Transverse colon (tissue), 4 donors: Measurements from ENCODE around the gene PPP4R2. TPM values are rescaled to one million over a fixed set of nuclear protein-coding genes. Genes with fewer than 3 reads are reported as not detected.

Source experiments
- DNase-seq: peaks from one replicate; pipeline ENCODE4 v3.0.0-alpha.2; 2019
- H3K27ac ChIP-seq, 4 donors: fragments of 200-600 bp; sonication (generic); 2 replicates each; pipeline ENCODE4 v1.5.1; 2016 to 2018; ENCODE audit warnings: inconsistent platforms in 4 of 4
- H3K27me3 ChIP-seq: fragments of 200-600 bp; sonication (generic); 2 replicates; pipeline ENCODE4 v1.5.1; 2017; ENCODE audit warnings: inconsistent platforms
- H3K36me3 ChIP-seq, 4 donors: fragments of 200-600 bp; sonication (generic); 2 replicates each; pipeline ENCODE4 v1.5.1; 2017 to 2019; ENCODE audit warnings: inconsistent platforms in 4 of 4
- H3K4me1 ChIP-seq, 4 donors: fragments of 200-600 bp; sonication (generic); 2 replicates each; pipeline ENCODE4 v1.5.1; 2017 to 2020; ENCODE audit warnings: inconsistent platforms in 4 of 4
- H3K4me3 ChIP-seq, 4 donors: fragments of 200-600 bp; sonication (generic); 1 replicate in 1 of 4; 2 replicates in 3 of 4; pipeline versions ENCODE4 v1.5.1 to v1.6.1; 2017 to 2019; ENCODE audit warnings: inconsistent platforms in 4 of 4
- H3K9me3 ChIP-seq, 2 donors: fragments of 200-600 bp; sonication (generic); 2 replicates each; pipeline ENCODE4 v1.5.1; 2017 to 2019; ENCODE audit warnings: inconsistent platforms in 2 of 2
- EP300 ChIP-seq: sonication (generic); formaldehyde crosslinking; IDR thresholded peaks from one replicate; pipeline ENCODE4 v1.6.1; 2017; ENCODE audit warnings: antibody characterized with exemption, low read depth
- POLR2A ChIP-seq: fragments of 450-650 bp; IDR thresholded peaks from one replicate; pipeline ENCODE4 v1.6.1; 2016; ENCODE audit warnings: antibody characterized with exemption, mild to moderate bottlenecking, moderate library complexity
- POLR2AphosphoS5 ChIP-seq, 3 donors: sonication (generic); formaldehyde crosslinking; IDR thresholded peaks; one replicate each; pipeline ENCODE4 v1.6.1; 2016; ENCODE audit warnings: antibody characterized with exemption in 3 of 3
- WGBS, 2 donors: methylation state at CpG; one replicate each; pipeline ENCODE4 v1.1.5; 2018; ENCODE audit warnings: low coverage in 1 of 2; 5-methylcytosine and 5-hydroxymethylcytosine counted together
- in situ Hi-C, 4 donors: fragments of 200-750 bp; cut with MboI; loops; one replicate each; pipeline versions ENCODE4 v1.15.0 to v1.15.1; 2017; ENCODE audit warnings: low sequenced_read_pairs in 3 of 4, low pct_ligation_motif_present in 1 of 4, low pct_unique_long_range_greater_than_20kb in 1 of 4
- intact Hi-C: fragments of 100-400 bp; cut with DNase I; formaldehyde crosslinking; loops from one replicate; pipeline ENCODE4 v1.15.1; 2023; ENCODE audit warnings: low total_unique reads
- total RNA-seq, 4 donors: library from RNA; depleted of rRNA; stranded (reverse); fragments of >200 nt; gene quantifications; one replicate each; pipeline ENCODE4 v1.1.0, GENCODE V29; 2016
- TF ChIP-seq, protein P1 (sequence below), 5 experiments: fragments of 200-600 bp in 3 of 5; fragments of 450-650 bp in 2 of 5; sonication (generic) in 3 of 5; IDR thresholded peaks; 1 replicate in 2 of 5; 2 replicates in 3 of 5; pipeline ENCODE4 v1.5.1; 2016 to 2017; ENCODE audit warnings: antibody characterized with exemption in 5 of 5, inconsistent platforms in 3 of 5, mild to moderate bottlenecking in 2 of 5, moderate library complexity in 1 of 5

Gene PPP4R2
- total RNA-seq, 4 donors from 2014 or later: 14.5 to 55.6 (median 36.9) TPM

DNA sequence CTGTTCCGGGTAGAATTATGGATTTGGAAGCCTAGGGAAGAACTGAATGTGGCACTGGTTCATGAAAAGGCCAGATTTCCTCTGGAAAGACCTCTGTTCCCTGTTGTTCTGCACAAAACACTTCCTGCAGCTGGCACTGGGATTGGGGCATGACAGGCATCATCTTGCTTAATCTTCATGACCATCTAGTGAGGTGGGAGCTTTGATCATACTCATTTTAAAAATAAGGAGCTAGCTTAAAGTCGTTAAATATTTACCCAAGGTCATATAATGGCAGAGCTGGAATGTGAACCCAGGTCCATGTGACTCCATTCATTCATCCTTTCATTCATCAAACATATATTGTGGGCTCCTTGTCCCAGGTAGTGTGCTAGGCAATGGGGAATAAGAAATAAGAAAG, 105.3 kb downstream of the PPP4R2 start:
- H3K4me1 ChIP-seq: peaks cover 0 to 4% (median 2%) of the 10 kb centered on the region in 4 donors
- in situ Hi-C loops (loop anchor here (5.0 to 25.0 kb wide), 7 partner anchors 110 to 760 kb away; no protein-coding TSS in a partner anchor), intact Hi-C loops (loop anchor here (2.0 to 5.0 kb wide), 2 partner anchors 401 to 745 kb away; no protein-coding TSS in a partner anchor)
- no peaks in the 10 kb centered on the region for H3K27me3 ChIP-seq
- TF ChIP-seq, protein P1, sequence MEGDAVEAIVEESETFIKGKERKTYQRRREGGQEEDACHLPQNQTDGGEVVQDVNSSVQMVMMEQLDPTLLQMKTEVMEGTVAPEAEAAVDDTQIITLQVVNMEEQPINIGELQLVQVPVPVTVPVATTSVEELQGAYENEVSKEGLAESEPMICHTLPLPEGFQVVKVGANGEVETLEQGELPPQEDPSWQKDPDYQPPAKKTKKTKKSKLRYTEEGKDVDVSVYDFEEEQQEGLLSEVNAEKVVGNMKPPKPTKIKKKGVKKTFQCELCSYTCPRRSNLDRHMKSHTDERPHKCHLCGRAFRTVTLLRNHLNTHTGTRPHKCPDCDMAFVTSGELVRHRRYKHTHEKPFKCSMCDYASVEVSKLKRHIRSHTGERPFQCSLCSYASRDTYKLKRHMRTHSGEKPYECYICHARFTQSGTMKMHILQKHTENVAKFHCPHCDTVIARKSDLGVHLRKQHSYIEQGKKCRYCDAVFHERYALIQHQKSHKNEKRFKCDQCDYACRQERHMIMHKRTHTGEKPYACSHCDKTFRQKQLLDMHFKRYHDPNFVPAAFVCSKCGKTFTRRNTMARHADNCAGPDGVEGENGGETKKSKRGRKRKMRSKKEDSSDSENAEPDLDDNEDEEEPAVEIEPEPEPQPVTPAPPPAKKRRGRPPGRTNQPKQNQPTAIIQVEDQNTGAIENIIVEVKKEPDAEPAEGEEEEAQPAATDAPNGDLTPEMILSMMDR (IDR thresholded peaks at IDR 0.05): no peak
- TF ChIP-seq POLR2AphosphoS5 (IDR thresholded peaks at IDR 0.05): no peak
- no peak for TF ChIP-seq POLR2A
- TF ChIP-seq EP300: no peak
- H3K4me3 ChIP-seq: no peak overlapping the region
- no peak overlapping the region for H3K27ac ChIP-seq
- no peak for DNase-seq
- H3K36me3 ChIP-seq: no peaks in the 10 kb centered on the region
- no peaks in the 10 kb centered on the region for H3K9me3 ChIP-seq
- 41% methylated on average over 2 of the region's 2 CpGs; no CpG with 5 or more reads in 1 of the 2 donors for WGBS, 2 donors

DNA sequence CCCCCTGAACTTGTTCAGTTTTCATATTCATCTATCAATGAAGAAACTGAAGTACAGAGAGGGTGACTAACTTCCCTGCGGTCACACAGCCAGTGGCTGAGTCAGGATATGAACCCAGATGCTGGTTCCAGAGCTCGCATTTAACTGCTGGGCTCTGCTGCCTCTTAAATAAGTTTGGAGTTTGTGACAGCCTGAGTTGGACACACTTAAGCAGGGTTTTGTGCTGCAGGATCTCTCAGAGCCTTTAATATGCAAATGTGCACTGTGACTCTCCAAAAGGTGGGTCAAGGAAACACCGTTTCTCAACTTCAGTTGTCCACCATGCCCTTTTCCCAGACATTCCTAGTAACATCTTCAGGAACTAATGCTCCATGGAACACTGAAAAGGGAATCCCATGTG, 110.6 kb downstream of the PPP4R2 start:
- Histone ChIP-seq H3K36me3 (no peaks in the 10 kb centered on the region), H3K27me3 (no peaks in the 10 kb centered on the region), H3K4me1 (no peaks in the 10 kb centered on the region), H3K4me3 (no peak overlapping the region), H3K9me3 (no peaks in the 10 kb centered on the region), H3K27ac (no peak overlapping the region)
- WGBS, 2 donors: 60 to 83% methylated on average over 1 to 3 of the region's 3 CpGs
- intact Hi-C loops: no loop called here
- DNase-seq: no peak
- in situ Hi-C loops: loop anchor here (10.0 to 25.0 kb wide), 5 partner anchors 105 to 755 kb away; no protein-coding TSS in a partner anchor
- TF ChIP-seq, protein P1 (IDR thresholded peaks at IDR 0.05): no peak
- TF ChIP-seq POLR2A (no peak), POLR2AphosphoS5 (IDR thresholded peaks at IDR 0.05) (no peak), EP300 (no peak)

DNA sequence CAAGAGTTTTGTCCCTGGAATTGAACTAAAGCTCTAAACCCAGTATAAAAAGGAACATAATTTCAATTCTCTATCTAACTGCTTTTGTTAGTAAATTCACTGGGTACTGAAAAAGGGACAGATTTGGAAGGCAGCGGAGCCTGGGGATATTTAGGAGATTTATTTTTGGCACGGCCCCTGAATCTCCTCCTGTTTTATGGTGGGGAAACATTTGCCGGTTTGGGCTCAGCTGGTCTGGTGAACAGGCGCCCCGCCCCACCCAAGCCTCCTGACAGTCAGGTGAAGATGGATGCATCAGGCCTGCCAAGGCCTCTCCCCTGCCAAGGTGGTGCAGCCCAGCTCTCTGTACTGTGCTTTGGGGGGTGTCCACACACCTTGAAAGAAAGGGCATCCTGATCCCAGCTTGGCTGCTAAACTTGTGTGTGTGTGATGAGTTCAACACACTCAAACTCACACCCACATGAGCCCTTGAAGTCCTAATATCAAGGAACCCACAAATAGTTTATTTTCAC, 111.1 kb downstream of the PPP4R2 start:
- Histone ChIP-seq H3K27ac (no peak overlapping the region), H3K4me1 (no peaks in the 10 kb centered on the region), H3K27me3 (no peaks in the 10 kb centered on the region), H3K9me3 (no peaks in the 10 kb centered on the region), H3K4me3 (no peak overlapping the region), H3K36me3 (no peaks in the 10 kb centered on the region)
- intact Hi-C loops: no loop called here
- TF ChIP-seq EP300 (no peak), POLR2A (no peak), POLR2AphosphoS5 (IDR thresholded peaks at IDR 0.05) (no peak)
- TF ChIP-seq, protein P1 (IDR thresholded peaks at IDR 0.05): no peak
- WGBS, 2 donors: 62 to 72% methylated on average over 2 to 5 of the region's 5 CpGs
- in situ Hi-C loops: loop anchor here (10.0 to 25.0 kb wide), 5 partner anchors 105 to 755 kb away; no protein-coding TSS in a partner anchor
- no peak for DNase-seq

DNA sequence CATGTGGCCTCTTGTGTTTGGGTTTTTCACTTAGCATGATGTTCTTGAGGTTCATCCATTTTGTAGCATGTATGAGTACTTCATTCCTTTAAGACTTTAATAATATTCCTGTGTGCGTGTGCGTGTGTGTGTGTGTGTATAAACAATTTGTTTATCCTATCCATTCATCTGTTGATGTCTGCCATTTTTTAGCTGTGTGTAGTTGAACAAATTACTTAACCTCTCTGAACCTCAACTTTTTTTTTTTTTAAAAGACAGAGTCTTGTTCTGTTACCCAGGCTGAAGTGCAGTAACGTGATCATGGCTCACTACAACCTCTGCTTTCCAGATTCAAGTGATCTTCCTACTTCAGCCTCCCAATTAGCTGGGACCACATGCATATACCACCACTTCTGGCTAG, 112.1 kb downstream of the PPP4R2 start:
- Histone ChIP-seq H3K27me3 (no peaks in the 10 kb centered on the region), H3K9me3 (no peaks in the 10 kb centered on the region), H3K27ac (no peak overlapping the region), H3K4me1 (no peaks in the 10 kb centered on the region), H3K4me3 (no peak overlapping the region), H3K36me3 (no peaks in the 10 kb centered on the region)
- 84 to 96% methylated on average over 3 of the region's 3 CpGs for WGBS, 2 donors
- in situ Hi-C loops: loop anchor here (10.0 to 25.0 kb wide), 5 partner anchors 104 to 754 kb away; no protein-coding TSS in a partner anchor
- intact Hi-C loops: no loop called here
- no peak for DNase-seq
- TF ChIP-seq POLR2A (no peak), EP300 (no peak)
- TF ChIP-seq, protein P1 (IDR thresholded peaks at IDR 0.05): no peak
